ENCODE measurements around the gene BRPF1. TPM values are rescaled to one million over a fixed set of nuclear protein-coding genes. Genes with fewer than 3 reads are reported as not detected.

The BRPF1 gene
- total and polyA plus RNA-seq, 10 of the 15 experiments (the other 5 are each of a cell fraction or from before 2014, with no cell fraction given), result 1.2 to 25.3 (median 13.6) TPM

DNA sequence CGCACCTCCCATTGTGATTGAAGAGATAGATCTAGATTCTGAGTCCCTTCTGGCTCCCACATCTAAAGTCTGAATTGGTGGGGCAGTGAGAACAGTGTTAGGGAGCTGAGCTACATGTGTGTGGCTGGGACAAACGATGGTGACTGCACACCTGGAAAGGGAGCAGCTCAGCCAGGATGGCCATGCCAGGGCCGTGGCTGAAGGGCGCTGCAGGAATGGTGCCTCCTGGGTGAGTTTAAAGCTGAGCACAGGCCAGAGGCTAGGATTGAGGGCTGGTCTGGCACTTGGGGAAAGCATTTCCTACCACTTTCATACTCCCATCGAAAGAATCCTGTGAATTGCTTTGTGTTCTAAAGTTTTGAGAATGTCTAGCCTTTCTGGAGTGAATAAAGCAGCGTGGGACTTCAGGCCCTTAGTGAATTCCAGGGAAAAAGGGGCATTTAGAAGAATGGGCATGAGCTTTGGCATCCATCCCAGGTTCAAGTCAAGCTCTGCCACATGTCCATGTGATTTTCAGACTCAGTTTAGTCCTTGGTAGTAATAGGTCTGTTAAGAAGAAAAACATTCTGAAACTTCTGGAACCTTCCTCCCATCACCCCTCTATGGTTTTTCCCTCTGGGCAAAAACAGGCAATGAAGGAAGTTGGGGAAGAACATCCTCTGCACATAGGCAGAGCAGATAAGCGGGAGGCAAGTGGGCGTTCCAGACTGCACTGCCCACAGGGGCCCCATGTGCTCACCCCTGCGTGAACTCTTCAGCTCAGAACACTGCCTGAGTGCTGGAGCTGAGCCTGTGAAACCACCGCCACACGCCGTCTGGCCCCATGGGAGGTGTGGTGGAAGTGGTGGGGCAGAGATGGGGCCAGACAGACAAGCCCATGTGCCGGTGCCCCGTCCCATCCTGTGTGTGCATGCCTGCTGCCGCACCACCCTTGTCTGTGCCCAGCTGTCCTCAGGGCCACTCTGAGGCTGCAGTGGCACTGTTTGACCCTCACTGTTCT is 40.8 kb upstream of the BRPF1 start (continued):
- TF ChIP-seq EGR1 (IDR thresholded peaks at IDR 0.05; ENCODE audit: borderline replicate concordance in 1 of 2, low read depth in 2 of 2, low read length in 2 of 2), result peak in 1 of 2 experiments; percentile 44; a peak in 1 of 3 replicates
- TF ChIP-seq STAT1 (conservative IDR thresholded peaks at IDR 0.05), result no peak
- no peak for TF ChIP-seq RELA (IDR thresholded peaks at IDR 0.05; ENCODE audit: borderline replicate concordance, partially characterized antibody)
- TF ChIP-seq, protein P1, sequence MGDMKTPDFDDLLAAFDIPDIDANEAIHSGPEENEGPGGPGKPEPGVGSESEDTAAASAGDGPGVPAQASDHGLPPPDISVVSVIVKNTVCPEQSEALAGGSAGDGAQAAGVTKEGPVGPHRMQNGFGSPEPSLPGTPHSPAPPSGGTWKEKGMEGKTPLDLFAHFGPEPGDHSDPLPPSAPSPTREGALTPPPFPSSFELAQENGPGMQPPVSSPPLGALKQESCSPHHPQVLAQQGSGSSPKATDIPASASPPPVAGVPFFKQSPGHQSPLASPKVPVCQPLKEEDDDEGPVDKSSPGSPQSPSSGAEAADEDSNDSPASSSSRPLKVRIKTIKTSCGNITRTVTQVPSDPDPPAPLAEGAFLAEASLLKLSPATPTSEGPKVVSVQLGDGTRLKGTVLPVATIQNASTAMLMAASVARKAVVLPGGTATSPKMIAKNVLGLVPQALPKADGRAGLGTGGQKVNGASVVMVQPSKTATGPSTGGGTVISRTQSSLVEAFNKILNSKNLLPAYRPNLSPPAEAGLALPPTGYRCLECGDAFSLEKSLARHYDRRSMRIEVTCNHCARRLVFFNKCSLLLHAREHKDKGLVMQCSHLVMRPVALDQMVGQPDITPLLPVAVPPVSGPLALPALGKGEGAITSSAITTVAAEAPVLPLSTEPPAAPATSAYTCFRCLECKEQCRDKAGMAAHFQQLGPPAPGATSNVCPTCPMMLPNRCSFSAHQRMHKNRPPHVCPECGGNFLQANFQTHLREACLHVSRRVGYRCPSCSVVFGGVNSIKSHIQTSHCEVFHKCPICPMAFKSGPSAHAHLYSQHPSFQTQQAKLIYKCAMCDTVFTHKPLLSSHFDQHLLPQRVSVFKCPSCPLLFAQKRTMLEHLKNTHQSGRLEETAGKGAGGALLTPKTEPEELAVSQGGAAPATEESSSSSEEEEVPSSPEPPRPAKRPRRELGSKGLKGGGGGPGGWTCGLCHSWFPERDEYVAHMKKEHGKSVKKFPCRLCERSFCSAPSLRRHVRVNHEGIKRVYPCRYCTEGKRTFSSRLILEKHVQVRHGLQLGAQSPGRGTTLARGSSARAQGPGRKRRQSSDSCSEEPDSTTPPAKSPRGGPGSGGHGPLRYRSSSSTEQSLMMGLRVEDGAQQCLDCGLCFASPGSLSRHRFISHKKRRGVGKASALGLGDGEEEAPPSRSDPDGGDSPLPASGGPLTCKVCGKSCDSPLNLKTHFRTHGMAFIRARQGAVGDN (IDR thresholded peaks at IDR 0.05), result no peak
- no peak for TF ChIP-seq SUZ12 (IDR thresholded peaks at IDR 0.05; ENCODE audit: unreplicated experiment)

DNA sequence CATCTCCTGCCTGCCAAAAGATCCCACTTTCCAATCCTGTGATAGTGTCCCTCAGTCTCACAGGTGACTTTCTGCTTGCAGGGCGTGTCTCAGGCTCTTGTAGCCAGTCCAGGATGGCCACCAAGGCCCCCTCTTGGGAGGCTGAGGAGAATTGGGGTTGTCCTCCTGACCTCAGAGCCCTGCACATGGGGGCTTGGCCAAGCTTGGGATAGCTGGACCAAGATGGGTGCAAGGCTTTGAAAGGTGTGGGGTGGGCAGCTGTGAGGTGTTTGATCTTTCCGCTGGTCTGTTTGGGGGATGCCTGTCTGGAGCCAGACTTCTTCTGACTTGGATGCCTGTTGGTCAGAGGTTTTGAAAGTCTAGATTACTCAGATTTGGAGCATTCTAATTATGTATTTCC is 39.9 kb upstream of the BRPF1 start:
- peaks cover 5% of the 10 kb centered on the region; the same call in 1 of the 2 replicates for H4K20me1 ChIP-seq (ENCODE audit: control insufficient read depth, insufficient read depth)
- no TSS peak for BruUV-seq (replicated peaks)
- no peaks in the 10 kb centered on the region for H3K79me2 ChIP-seq (ENCODE audit: control insufficient read depth, insufficient read depth, low read length)
- ChIA-PET POLR2A (interaction anchor here (1.0 kb wide), 1 partner anchor 38 kb away, joined by 4 read pairs; no protein-coding TSS in a partner anchor), CTCF (interaction anchor here (1.5 to 3.1 kb wide), 2 partner anchors 36 to 338 kb away, joined by 4 to 9 read pairs; no protein-coding TSS in a partner anchor), SMC1A (ENCODE audit: uncharacterized antibody, unreplicated experiment) (interaction anchor here (0.8 to 2.5 kb wide), 5 partner anchors 10 to 340 kb away, joined by 3 to 8 read pairs (median 4); no protein-coding TSS in a partner anchor), RAD21 (ENCODE audit: unreplicated experiment) (interaction anchor here (1.0 kb wide), 1 partner anchor 39 kb away, joined by 3 read pairs; no protein-coding TSS in a partner anchor)
- peaks cover 24 to 27% of the 10 kb centered on the region in 2 experiments for H3K36me3 ChIP-seq (ENCODE audit: control insufficient read depth in 2 of 2, insufficient read depth in 2 of 2, low read length in 1 of 2)
- no peaks in the 10 kb centered on the region for H3K9me3 ChIP-seq (replicated peaks; ENCODE audit: control insufficient read depth, insufficient read depth, low read length)
- no peak overlapping the region for H3K27ac ChIP-seq (ENCODE audit: control insufficient read depth, insufficient read depth)
- H3K4me3 ChIP-seq, result no peak overlapping the region
- H3K27me3 ChIP-seq (replicated peaks in 1 of 2; ENCODE audit: control insufficient read depth in 2 of 2, insufficient read depth in 2 of 2, low read length in 1 of 2), result no peaks in the 10 kb centered on the region
- H3K4me2 ChIP-seq (ENCODE audit: control insufficient read depth, insufficient read depth), result no peak overlapping the region
- H3K4me1 ChIP-seq (ENCODE audit: control insufficient read depth, insufficient read depth, low read length), result peaks cover 10% of the 10 kb centered on the region
- in situ Hi-C loops (cut with MboI) (no loop called here), intact Hi-C loops (cut with micrococcal nuclease; ENCODE audit: unreplicated experiment) (no loop called here)
- no peak overlapping the region for H2AFZ ChIP-seq (ENCODE audit: control insufficient read depth, low read depth, low read length)
- no peak for ATAC-seq
- FAIRE-seq, result no peak
- H3K9ac ChIP-seq (ENCODE audit: control insufficient read depth, insufficient read depth, low read length), result no peak overlapping the region
- no peak for DNase-seq (ENCODE audit: low read depth, low spot score)
- WGBS (ENCODE audit: insufficient coverage, insufficient replicate concordance, low lambda C conversion rate, missing lambda C conversion rate), result 100% methylated on average over 2 of the region's 2 CpGs
- no peak for TF ChIP-seq ZNF24 (IDR thresholded peaks at IDR 0.05)
- no peak for TF ChIP-seq IRF4 (IDR thresholded peaks at IDR 0.05; ENCODE audit: low read depth, low read length)
- TF ChIP-seq USF1 (IDR thresholded peaks at IDR 0.05; ENCODE audit: borderline replicate concordance, extremely low read length, insufficient read depth, low read depth, low read length), result no peak
- TF ChIP-seq, protein P2, sequence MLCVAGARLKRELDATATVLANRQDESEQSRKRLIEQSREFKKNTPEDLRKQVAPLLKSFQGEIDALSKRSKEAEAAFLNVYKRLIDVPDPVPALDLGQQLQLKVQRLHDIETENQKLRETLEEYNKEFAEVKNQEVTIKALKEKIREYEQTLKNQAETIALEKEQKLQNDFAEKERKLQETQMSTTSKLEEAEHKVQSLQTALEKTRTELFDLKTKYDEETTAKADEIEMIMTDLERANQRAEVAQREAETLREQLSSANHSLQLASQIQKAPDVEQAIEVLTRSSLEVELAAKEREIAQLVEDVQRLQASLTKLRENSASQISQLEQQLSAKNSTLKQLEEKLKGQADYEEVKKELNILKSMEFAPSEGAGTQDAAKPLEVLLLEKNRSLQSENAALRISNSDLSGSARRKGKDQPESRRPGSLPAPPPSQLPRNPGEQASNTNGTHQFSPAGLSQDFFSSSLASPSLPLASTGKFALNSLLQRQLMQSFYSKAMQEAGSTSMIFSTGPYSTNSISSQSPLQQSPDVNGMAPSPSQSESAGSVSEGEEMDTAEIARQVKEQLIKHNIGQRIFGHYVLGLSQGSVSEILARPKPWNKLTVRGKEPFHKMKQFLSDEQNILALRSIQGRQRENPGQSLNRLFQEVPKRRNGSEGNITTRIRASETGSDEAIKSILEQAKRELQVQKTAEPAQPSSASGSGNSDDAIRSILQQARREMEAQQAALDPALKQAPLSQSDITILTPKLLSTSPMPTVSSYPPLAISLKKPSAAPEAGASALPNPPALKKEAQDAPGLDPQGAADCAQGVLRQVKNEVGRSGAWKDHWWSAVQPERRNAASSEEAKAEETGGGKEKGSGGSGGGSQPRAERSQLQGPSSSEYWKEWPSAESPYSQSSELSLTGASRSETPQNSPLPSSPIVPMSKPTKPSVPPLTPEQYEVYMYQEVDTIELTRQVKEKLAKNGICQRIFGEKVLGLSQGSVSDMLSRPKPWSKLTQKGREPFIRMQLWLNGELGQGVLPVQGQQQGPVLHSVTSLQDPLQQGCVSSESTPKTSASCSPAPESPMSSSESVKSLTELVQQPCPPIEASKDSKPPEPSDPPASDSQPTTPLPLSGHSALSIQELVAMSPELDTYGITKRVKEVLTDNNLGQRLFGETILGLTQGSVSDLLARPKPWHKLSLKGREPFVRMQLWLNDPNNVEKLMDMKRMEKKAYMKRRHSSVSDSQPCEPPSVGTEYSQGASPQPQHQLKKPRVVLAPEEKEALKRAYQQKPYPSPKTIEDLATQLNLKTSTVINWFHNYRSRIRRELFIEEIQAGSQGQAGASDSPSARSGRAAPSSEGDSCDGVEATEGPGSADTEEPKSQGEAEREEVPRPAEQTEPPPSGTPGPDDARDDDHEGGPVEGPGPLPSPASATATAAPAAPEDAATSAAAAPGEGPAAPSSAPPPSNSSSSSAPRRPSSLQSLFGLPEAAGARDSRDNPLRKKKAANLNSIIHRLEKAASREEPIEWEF (IDR thresholded peaks at IDR 0.05; ENCODE audit: insufficient replicate concordance, low read depth, low read length), result no peak

All from GM12878 (cell line).